ENCODE data around the gene BMP8A. TPM values are rescaled to one million over a fixed set of nuclear protein-coding genes. Genes with fewer than 3 reads are reported as not detected.

Gene BMP8A
- total and polyA plus RNA-seq, 9 of the 15 experiments (the other 6 are each of a cell fraction or from before 2014, with no cell fraction given) = 0.05 to 0.31 TPM; not detected in 7

- no peak for TF ChIP-seq RFX5 (IDR thresholded peaks at IDR 0.05; ENCODE audit: low read depth, low read length)
- TF ChIP-seq CCAR2 (IDR thresholded peaks at IDR 0.05; ENCODE audit: low read depth, low read length) = no peak
- TF ChIP-seq HSF4 (CRISPR knock-in tag; IDR thresholded peaks at IDR 0.05; ENCODE audit: borderline replicate concordance) = no peak
- TF ChIP-seq ZNF431 (CRISPR knock-in tag; IDR thresholded peaks at IDR 0.05) = peak; percentile 14; the same call in 1 of the 2 replicates
- no peak for TF ChIP-seq DLX4 (CRISPR knock-in tag; IDR thresholded peaks at IDR 0.05)
- no peak for TF ChIP-seq MCM5 (IDR thresholded peaks at IDR 0.05; ENCODE audit: low read depth)
- no peak for TF ChIP-seq GABPB1 (CRISPR knock-in tag; IDR thresholded peaks at IDR 0.05)
- no peak for TF ChIP-seq ZNF766 (CRISPR knock-in tag; conservative IDR thresholded peaks at IDR 0.05)
- TF ChIP-seq ZHX1 (conservative IDR thresholded peaks at IDR 0.05; ENCODE audit: low read length) = no peak
- TF ChIP-seq E2F6 (IDR thresholded peaks at IDR 0.05; ENCODE audit: borderline replicate concordance in 1 of 2, extremely low read depth in 1 of 2, insufficient read depth in 1 of 2, insufficient read length in 1 of 2, low read depth in 1 of 2, low read length in 1 of 2, poor library complexity in 1 of 2, severe bottlenecking in 1 of 2) = peak; percentile 59 to 82
- TF ChIP-seq ZNF212 (CRISPR knock-in tag; IDR thresholded peaks at IDR 0.05) = no peak
- TF ChIP-seq KLF10 (CRISPR knock-in tag; IDR thresholded peaks at IDR 0.05) = no peak
- no peak for TF ChIP-seq NUFIP1 (IDR thresholded peaks at IDR 0.05; ENCODE audit: partially characterized antibody)
- 0 out of 2 replicates have a peak, but pooled peaks have one; percentile 27 for TF ChIP-seq ZFX (CRISPR knock-in tag; IDR thresholded peaks at IDR 0.05)
- no peak for TF ChIP-seq POLR2AphosphoS2 (IDR thresholded peaks at IDR 0.05; ENCODE audit: low read length)
- TF ChIP-seq GMEB1 (CRISPR knock-in tag; IDR thresholded peaks at IDR 0.05) = no peak
- TF ChIP-seq HES1 (IDR thresholded peaks at IDR 0.05; ENCODE audit: low read depth) = no peak
- TF ChIP-seq ZNF780A (CRISPR knock-in tag; IDR thresholded peaks at IDR 0.05) = no peak
- TF ChIP-seq ARID1B (IDR thresholded peaks at IDR 0.05) = no peak
- TF ChIP-seq KDM4B (IDR thresholded peaks at IDR 0.05; ENCODE audit: borderline replicate concordance in 2 of 2, low read depth in 1 of 2) = no peak
- TF ChIP-seq FOXM1 (IDR thresholded peaks at IDR 0.05; ENCODE audit: low read depth) = no peak
- TF ChIP-seq FOXM1 (CRISPR knock-in tag; IDR thresholded peaks at IDR 0.05; ENCODE audit: low read depth) = no peak
Measured at GRCh38 chr1:39491146-39491921, at the start of gene BMP8A (continued).

Measured in K562 (cell line).